Measurements from ENCODE around the gene CD3E. TPM values are rescaled to one million over a fixed set of nuclear protein-coding genes. Genes with fewer than 3 reads are reported as not detected.
"Not testable (repeated sequence)": the region's sequence is repeated elsewhere in the genome, so short reads cannot be mapped to it uniquely, and the experiment has no call there.

The CD3E gene
- total RNA-seq, 2 experiments from 2014 or later: 680 to 841 TPM

GRCh38 chr11:118294053-118294452 is 10.5 kb upstream of the CD3E start:
- Mint-ChIP-seq H3K27ac (no peak overlapping the region), H3K4me3 (no peak overlapping the region), H3K36me3 (ENCODE audit: low read depth) (peaks cover 2% of the 10 kb centered on the region), H3K27me3 (no peaks in the 10 kb centered on the region), H3K4me1 (peaks cover 24% of the 10 kb centered on the region), H3K9me3 (peaks cover 2% of the 10 kb centered on the region)
- ChIA-PET CTCF (no interaction called here), POLR2A (no interaction called here)
- DNase-seq: no peak

- peaks cover 25% of the 10 kb centered on the region for H3K4me1 Mint-ChIP-seq
- no peak for DNase-seq
- H3K27me3 Mint-ChIP-seq: no peaks in the 10 kb centered on the region
- H3K36me3 Mint-ChIP-seq (ENCODE audit: low read depth): no peaks in the 10 kb centered on the region
- ChIA-PET CTCF (interaction anchor here (0.7 to 2.3 kb wide), 19 partner anchors 8 to 331 kb away, joined by 3 to 18 read pairs (median 4); partner anchors contain the start of genes CD3D, CD3E, CD3G and JAML), POLR2A (no interaction called here)
- H3K27ac Mint-ChIP-seq: no peak overlapping the region
- H3K9me3 Mint-ChIP-seq: peaks cover 2% of the 10 kb centered on the region
- H3K4me3 Mint-ChIP-seq: no peak overlapping the region
Observed at GRCh38 chr11:118295199-118295598, 9.3 kb upstream of the CD3E start.

DNA sequence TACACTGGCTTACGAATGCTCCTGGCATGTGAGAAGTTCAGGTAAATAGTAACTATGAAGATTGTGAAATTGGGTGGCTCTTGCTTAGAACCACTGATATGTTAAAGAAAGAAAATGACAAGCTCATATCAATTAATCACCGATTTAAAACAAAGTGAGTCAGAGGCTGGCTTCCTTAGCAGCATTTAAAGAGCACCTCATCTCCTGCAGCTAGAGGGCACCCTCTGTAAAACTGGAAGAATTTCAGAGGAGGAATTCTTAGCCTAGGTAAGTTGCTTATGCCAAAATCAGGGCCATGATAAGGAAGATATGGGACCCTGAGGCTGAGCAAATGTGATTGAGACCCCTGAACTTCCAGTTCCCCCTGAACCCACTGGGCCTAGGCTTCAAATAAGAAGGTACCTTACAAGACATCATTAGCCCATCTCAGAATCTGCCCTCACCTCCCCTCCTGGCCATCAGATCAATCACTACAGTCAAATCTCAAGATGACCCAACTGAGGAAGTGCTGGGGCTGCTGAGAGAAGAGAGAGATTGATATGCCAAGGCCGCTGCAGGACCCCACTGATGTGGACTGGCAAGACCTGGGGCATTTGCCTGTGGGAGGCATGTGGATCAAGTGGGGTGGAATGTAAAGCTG is 8.6 kb upstream of the CD3E start:
- Mint-ChIP-seq H3K36me3 (ENCODE audit: low read depth) (no peaks in the 10 kb centered on the region), H3K4me3 (no peak overlapping the region), H3K27me3 (no peaks in the 10 kb centered on the region), H3K9me3 (peaks cover 2% of the 10 kb centered on the region), H3K4me1 (peaks cover 25% of the 10 kb centered on the region), H3K27ac (peak overlapping the region; percentile 67)
- ChIA-PET CTCF (interaction anchor here (0.7 to 2.3 kb wide), 20 partner anchors 9 to 331 kb away, joined by 3 to 18 read pairs (median 4); partner anchors contain the start of genes CD3D, CD3E, CD3G and JAML), POLR2A (no interaction called here)
- DNase-seq: peak; percentile 52

DNA sequence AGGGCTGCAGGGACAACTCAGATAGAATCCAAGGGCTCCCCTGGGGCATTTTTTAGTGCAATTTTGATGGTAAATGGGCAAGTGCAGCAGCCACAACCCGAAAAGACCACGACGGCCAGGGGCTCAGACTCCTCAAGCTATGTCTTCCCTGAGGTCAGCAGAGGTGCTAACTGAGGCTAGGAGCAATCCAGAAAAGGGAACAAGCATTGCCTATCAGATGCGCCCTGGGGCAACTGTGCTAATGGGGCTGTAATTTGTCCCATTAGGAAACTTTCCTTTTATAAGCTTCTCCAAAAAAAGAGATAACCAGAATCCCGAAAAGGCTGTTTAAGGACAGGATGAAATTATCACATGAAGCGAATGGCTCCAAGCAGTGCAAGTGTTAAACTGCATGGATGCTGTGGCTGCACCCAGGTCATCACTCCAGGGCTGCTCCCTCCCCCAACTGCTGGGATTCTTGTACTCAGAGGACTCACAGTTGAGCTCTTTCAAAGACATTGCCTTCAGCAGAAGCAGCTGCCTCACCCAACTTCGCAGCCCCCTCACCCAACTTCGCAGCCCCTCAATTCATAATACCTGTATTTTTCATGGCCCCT is 2.8 kb upstream of the CD3E start:
- Mint-ChIP-seq H3K27me3 (no peaks in the 10 kb centered on the region), H3K4me3 (no peak overlapping the region), H3K27ac (no peak overlapping the region), H3K36me3 (ENCODE audit: low read depth) (peaks cover 22% of the 10 kb centered on the region), H3K9me3 (peaks cover 2% of the 10 kb centered on the region), H3K4me1 (peaks cover 47% of the 10 kb centered on the region)
- ChIA-PET POLR2A (no interaction called here), CTCF (interaction anchor here (0.6 to 4.5 kb wide), 8 partner anchors 10 to 349 kb away, joined by 3 to 19 read pairs (median 5); no protein-coding TSS in a partner anchor)
- no peak for DNase-seq

- Mint-ChIP-seq H3K27me3 (no peaks in the 10 kb centered on the region), H3K4me1 (peaks cover 71% of the 10 kb centered on the region), H3K9me3 (peaks cover 2% of the 10 kb centered on the region), H3K36me3 (ENCODE audit: low read depth) (peaks cover 47% of the 10 kb centered on the region), H3K27ac (peak overlapping the region; percentile 99), H3K4me3 (peak overlapping the region; percentile 99)
- ChIA-PET POLR2A (interaction anchor here (0.5 to 2.7 kb wide), 2 partner anchors 20 to 38 kb away, joined by 4 to 17 read pairs; partner anchors contain the start of gene CD3D), CTCF (interaction anchor here (0.6 to 2.6 kb wide), 7 partner anchors 9 to 272 kb away, joined by 3 to 11 read pairs (median 4); partner anchors contain the start of gene CD3D)
- DNase-seq: no peak
Observed at GRCh38 chr11:118304227-118304567, 333 bp upstream of the CD3E start.

DNA sequence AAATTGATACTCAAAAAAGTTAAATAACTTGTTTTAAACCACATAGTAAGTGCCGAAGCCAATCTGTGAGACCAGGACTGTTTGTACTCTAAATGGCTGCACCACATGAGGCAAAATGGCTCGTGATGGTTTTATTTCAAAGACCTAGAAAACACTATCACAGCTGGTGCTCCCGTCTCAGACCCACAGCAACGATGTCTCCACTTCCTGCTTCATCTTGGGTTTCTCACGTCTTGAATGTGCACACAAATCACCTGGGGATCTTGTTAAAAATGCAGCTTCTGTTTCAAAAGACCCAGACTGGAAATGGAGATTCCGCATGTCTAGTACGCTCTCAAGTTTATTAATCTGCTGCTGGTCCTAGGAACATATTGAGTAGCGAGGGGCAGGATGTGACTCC is 1.2 kb downstream of the CD3E start:
- peak; percentile 67 for DNase-seq
- H3K36me3 Mint-ChIP-seq (ENCODE audit: low read depth): peaks cover 60% of the 10 kb centered on the region
- POLR2A ChIA-PET: interaction anchor here (0.8 to 2.7 kb wide), 3 partner anchors 36 to 107 kb away, joined by 3 to 17 read pairs (median 6); partner anchors contain the start of genes CD3D and JAML
- peaks cover 80% of the 10 kb centered on the region for H3K4me1 Mint-ChIP-seq
- no peaks in the 10 kb centered on the region for H3K9me3 Mint-ChIP-seq
- CTCF ChIA-PET: interaction anchor here (1.2 to 2.6 kb wide), 6 partner anchors 10 to 107 kb away, joined by 3 to 10 read pairs (median 6); partner anchors contain the start of gene CD3D
- peak overlapping the region; percentile 99 for H3K4me3 Mint-ChIP-seq
- H3K27ac Mint-ChIP-seq: peak overlapping the region; percentile 99
- H3K27me3 Mint-ChIP-seq: no peaks in the 10 kb centered on the region

DNA sequence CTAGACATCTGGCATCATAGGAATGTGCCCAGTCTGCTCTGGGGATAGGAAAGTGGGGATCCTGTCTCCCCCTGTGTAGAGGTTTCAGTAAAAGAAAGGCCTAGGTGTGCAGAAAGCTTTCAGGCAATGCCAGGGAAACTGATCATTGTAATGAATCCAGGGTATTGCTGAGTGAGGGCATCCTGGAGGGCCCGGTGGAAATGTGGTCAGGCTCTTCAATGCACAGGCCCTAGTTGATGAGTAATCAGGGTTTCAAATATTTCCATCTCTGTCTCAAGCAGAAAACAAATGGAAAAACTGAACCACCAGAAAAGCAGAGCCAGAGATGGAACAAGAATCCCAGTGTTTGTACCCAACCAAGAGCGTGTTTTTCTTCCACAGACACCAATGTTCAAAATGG is 2.0 kb downstream of the CD3E start:
- H3K36me3 Mint-ChIP-seq (ENCODE audit: low read depth): peaks cover 67% of the 10 kb centered on the region
- peak overlapping the region; percentile 99 for H3K27ac Mint-ChIP-seq
- CTCF ChIA-PET: interaction anchor here (0.6 to 1.6 kb wide), 4 partner anchors 12 to 108 kb away, joined by 3 to 8 read pairs (median 4); no protein-coding TSS in a partner anchor

GRCh38 chr11:118308995-118309528 is 4.5 kb downstream of the CD3E start:
- Mint-ChIP-seq H3K4me1 (peaks cover 82% of the 10 kb centered on the region), H3K36me3 (ENCODE audit: low read depth) (peaks cover 85% of the 10 kb centered on the region), H3K4me3 (peak overlapping the region; percentile 99), H3K27ac (peak overlapping the region; percentile 99)
- CTCF ChIA-PET: interaction anchor here (0.7 to 2.5 kb wide), 8 partner anchors 14 to 111 kb away, joined by 3 to 8 read pairs (median 5); no protein-coding TSS in a partner anchor
- H3K9me3 Mint-ChIP-seq, POLR2A ChIA-PET, DNase-seq, H3K27me3 Mint-ChIP-seq: not testable (repeated sequence)

More for the DNA sequence above, 2.0 kb downstream of the CD3E start:
- Mint-ChIP-seq H3K27me3 (no peaks in the 10 kb centered on the region), H3K4me3 (peak overlapping the region; percentile 99), H3K9me3 (no peaks in the 10 kb centered on the region), H3K4me1 (peaks cover 82% of the 10 kb centered on the region)
- POLR2A ChIA-PET: interaction anchor here (2.7 kb wide), 1 partner anchor 36 kb away, joined by 17 read pairs; the partner anchor contains the start of gene CD3D
- DNase-seq: peak; percentile 32

- no peak overlapping the region for H3K4me3 Mint-ChIP-seq
- H3K27ac Mint-ChIP-seq: peak overlapping the region; percentile 11
- H3K9me3 Mint-ChIP-seq: no peaks in the 10 kb centered on the region
- H3K36me3 Mint-ChIP-seq (ENCODE audit: low read depth): peaks cover 90% of the 10 kb centered on the region
- CTCF ChIA-PET: interaction anchor here (0.6 to 2.9 kb wide), 2 partner anchors 10 to 22 kb away, joined by 5 to 19 read pairs; no protein-coding TSS in a partner anchor
- POLR2A ChIA-PET: no interaction called here
- no peak for DNase-seq
- H3K27me3 Mint-ChIP-seq: no peaks in the 10 kb centered on the region
- peaks cover 87% of the 10 kb centered on the region for H3K4me1 Mint-ChIP-seq
Observed at GRCh38 chr11:118310271-118310670, 5.7 kb downstream of the CD3E start.

DNA sequence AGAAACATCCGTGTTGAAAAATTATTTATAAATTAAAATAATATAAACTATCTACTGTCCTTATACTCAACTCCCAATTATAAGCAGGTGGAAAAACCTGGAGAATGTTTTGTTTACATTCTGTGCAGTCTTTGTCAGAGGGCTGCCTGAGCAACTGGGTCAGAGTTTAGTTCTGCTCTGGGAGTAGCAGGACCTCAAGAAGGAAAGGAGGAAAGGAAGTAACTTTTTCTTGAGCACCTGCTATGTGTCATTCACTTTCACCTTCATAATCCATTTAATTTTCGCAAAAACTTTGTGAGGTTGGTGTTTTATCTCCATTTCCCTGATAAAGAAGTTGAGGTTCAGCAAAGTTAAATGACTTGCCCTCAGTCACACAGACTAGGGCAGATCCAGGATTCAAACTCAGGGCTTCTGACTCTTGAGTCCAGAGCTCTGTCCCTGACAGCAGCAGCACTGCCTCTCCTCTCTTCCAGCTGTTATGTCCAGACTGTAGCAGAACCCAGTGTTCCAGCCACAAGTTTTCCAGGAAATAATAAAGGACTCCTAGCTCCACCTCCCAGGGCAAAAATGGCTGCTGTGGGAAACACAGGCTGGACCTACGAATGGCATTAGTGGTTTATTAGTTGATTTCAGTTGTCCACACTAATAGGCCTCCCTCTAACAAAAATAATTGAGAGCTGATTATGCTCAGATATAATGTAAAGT is 6.4 kb downstream of the CD3E start:
- H3K4me1 Mint-ChIP-seq: peaks cover 91% of the 10 kb centered on the region
- ChIA-PET CTCF (interaction anchor here (0.6 to 2.9 kb wide), 8 partner anchors 11 to 204 kb away, joined by 3 to 19 read pairs (median 3); no protein-coding TSS in a partner anchor), POLR2A (interaction anchor here (0.7 to 1.2 kb wide), 2 partner anchors 32 to 37 kb away, joined by 3 to 4 read pairs; partner anchors contain the start of gene CD3D)
- H3K27ac Mint-ChIP-seq: peak overlapping the region; percentile 7
- H3K27me3 Mint-ChIP-seq: no peaks in the 10 kb centered on the region
- peaks cover 89% of the 10 kb centered on the region for H3K36me3 Mint-ChIP-seq (ENCODE audit: low read depth)
- peak overlapping the region; percentile 4 for H3K4me3 Mint-ChIP-seq
- DNase-seq: no peak
- H3K9me3 Mint-ChIP-seq: no peaks in the 10 kb centered on the region

DNA sequence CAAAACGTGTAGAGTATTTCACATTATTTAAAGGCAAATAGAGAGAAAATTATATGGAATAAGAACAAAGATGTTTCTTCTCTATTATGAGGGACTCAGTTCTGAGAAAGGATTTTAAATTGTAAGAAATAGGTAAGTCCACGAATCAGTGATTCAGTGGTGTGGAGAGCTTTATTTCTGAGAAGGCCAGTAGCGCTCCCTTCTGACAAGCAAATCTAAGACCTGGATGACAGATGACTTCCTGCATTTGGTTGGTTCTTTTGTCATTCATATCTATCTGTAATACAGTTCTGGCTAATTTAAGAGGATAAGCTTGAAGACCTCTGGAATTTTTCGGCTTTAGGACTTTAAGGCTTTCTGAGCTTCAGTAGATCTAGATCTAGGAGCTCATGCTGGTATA is 7.0 kb downstream of the CD3E start:
- no peaks in the 10 kb centered on the region for H3K9me3 Mint-ChIP-seq
- peaks cover 88% of the 10 kb centered on the region for H3K36me3 Mint-ChIP-seq (ENCODE audit: low read depth)
- no peak for DNase-seq
- no peak overlapping the region for H3K27ac Mint-ChIP-seq
- H3K4me1 Mint-ChIP-seq: peaks cover 94% of the 10 kb centered on the region
- H3K4me3 Mint-ChIP-seq: no peak overlapping the region
- ChIA-PET POLR2A (interaction anchor here (1.2 kb wide), 1 partner anchor 31 kb away, joined by 4 read pairs; the partner anchor contains the start of gene CD3D), CTCF (interaction anchor here (0.9 to 2.9 kb wide), 6 partner anchors 11 to 140 kb away, joined by 3 to 19 read pairs (median 3); no protein-coding TSS in a partner anchor)
- no peaks in the 10 kb centered on the region for H3K27me3 Mint-ChIP-seq

GRCh38 chr11:118312328-118312727 is 7.8 kb downstream of the CD3E start:
- H3K4me1 Mint-ChIP-seq: peaks cover 93% of the 10 kb centered on the region
- CTCF ChIA-PET: interaction anchor here (1.5 to 2.9 kb wide), 2 partner anchors 12 to 34 kb away, joined by 3 to 19 read pairs; no protein-coding TSS in a partner anchor
- POLR2A ChIA-PET: interaction anchor here (1.2 kb wide), 1 partner anchor 30 kb away, joined by 4 read pairs; the partner anchor contains the start of gene CD3D
- H3K4me3 Mint-ChIP-seq: no peak overlapping the region
- H3K27ac Mint-ChIP-seq: peak overlapping the region; percentile 58
- no peaks in the 10 kb centered on the region for H3K27me3 Mint-ChIP-seq
- no peak for DNase-seq
- peaks cover 85% of the 10 kb centered on the region for H3K36me3 Mint-ChIP-seq (ENCODE audit: low read depth)
- H3K9me3 Mint-ChIP-seq: peaks cover 3% of the 10 kb centered on the region

Measured in activated CD4-positive, alpha-beta T cell treated with anti-CD3 and anti-CD28 coated beads, Interleukin-2, amount 10 ng/mL, durations not matched to agents 7 days and 5 days (primary cell).